GM21717 (cell line): ENCODE data around the gene LARGE2.

Experiments
- ATAC-seq: cut with Tn5 transposase; IDR thresholded peaks from one replicate; pipeline ENCODE4 v1.9.1; 2021; ENCODE audit warnings: mild to moderate bottlenecking, moderate library complexity; ENCODE audit not compliant: unreplicated experiment

Gene LARGE2

GRCh38 chr11:45922425-45923082, at the start of gene LARGE2:
LARGE2 (plus strand) TSS chr11:45922656; CDS start chr11:45922883, 227 bp downstream.
- no peak for ATAC-seq

GRCh38 chr11:45876401-45876800, 46.1 kb upstream of the LARGE2 start:
- no peak for ATAC-seq

GRCh38 chr11:45877221-45877620, 45.2 kb upstream of the LARGE2 start:
- ATAC-seq: no peak

- no peak for ATAC-seq
Measured at GRCh38 chr11:45877845-45878244, 44.6 kb upstream of the LARGE2 start.

- no peak for ATAC-seq
Measured at GRCh38 chr11:45879803-45880686, 42.4 kb upstream of the LARGE2 start.

- ATAC-seq: no peak
Measured at GRCh38 chr11:45880772-45881570, 41.5 kb upstream of the LARGE2 start.

GRCh38 chr11:45881708-45882368, 40.6 kb upstream of the LARGE2 start:
- no peak for ATAC-seq

GRCh38 chr11:45884596-45885185, 37.8 kb upstream of the LARGE2 start:
- ATAC-seq: no peak

- ATAC-seq: no peak
Measured at GRCh38 chr11:45885274-45885920, 37.1 kb upstream of the LARGE2 start, which contains the start of gene MAPK8IP1. MAPK8IP1 (plus strand) TSS chr11:45885651; CDS start chr11:45885821, 170 bp downstream.

- no peak for ATAC-seq
Measured at GRCh38 chr11:45885921-45886721, 36.3 kb upstream of the LARGE2 start.

- no peak for ATAC-seq
Measured at GRCh38 chr11:45886816-45887520, 35.5 kb upstream of the LARGE2 start.

GRCh38 chr11:45887587-45887986, 34.9 kb upstream of the LARGE2 start:
- ATAC-seq: no peak

- no peak for ATAC-seq
Measured at GRCh38 chr11:45889555-45889954, 32.9 kb upstream of the LARGE2 start.

GRCh38 chr11:45889966-45890365, 32.5 kb upstream of the LARGE2 start:
- ATAC-seq: no peak

GRCh38 chr11:45890886-45891550, 31.4 kb upstream of the LARGE2 start:
- no peak for ATAC-seq

- no peak for ATAC-seq
Measured at GRCh38 chr11:45892856-45893255, 29.6 kb upstream of the LARGE2 start.

GRCh38 chr11:45894555-45895247, 27.8 kb upstream of the LARGE2 start:
- no peak for ATAC-seq
